Immature natural killer cell (primary cell): Measurements from ENCODE around the gene AGBL1. TPM values are rescaled to one million over a fixed set of nuclear protein-coding genes. Genes with fewer than 3 reads are reported as not detected.

Experiments used
- DNase-seq, 3 donors: peaks; one replicate each; pipeline ENCODE4 v3.0.0; 2022; ENCODE audit warnings: mixed read lengths in 1 of 3
- H3K27ac Mint-ChIP-seq, 6 donors: one replicate each; pipeline ENCODE4 v1.8.0; 2020; ENCODE audit warnings: mixed read lengths in 6 of 6, mild to moderate bottlenecking in 5 of 6, inconsistent platforms in 4 of 6, moderate library complexity in 3 of 6
- H3K27me3 Mint-ChIP-seq, 3 donors: one replicate each; pipeline ENCODE4 v1.8.0; 2020 to 2021; ENCODE audit warnings: low read depth in 3 of 3, mild to moderate bottlenecking in 3 of 3, mixed read lengths in 3 of 3, moderate library complexity in 3 of 3, inconsistent platforms in 1 of 3
- H3K36me3 Mint-ChIP-seq, 3 donors: one replicate each; pipeline ENCODE4 v1.8.0; 2020; ENCODE audit warnings: mixed read lengths in 3 of 3, inconsistent platforms in 2 of 3, mild to moderate bottlenecking in 2 of 3
- H3K4me1 Mint-ChIP-seq, 2 donors: one replicate each; pipeline ENCODE4 v1.8.0; 2020; ENCODE audit warnings: inconsistent platforms in 2 of 2, mild to moderate bottlenecking in 2 of 2, mixed read lengths in 2 of 2, moderate library complexity in 1 of 2
- H3K4me3 Mint-ChIP-seq, 5 donors: one replicate each; pipeline ENCODE4 v1.8.0; 2020; ENCODE audit warnings: mild to moderate bottlenecking in 5 of 5, mixed read lengths in 5 of 5, inconsistent platforms in 3 of 5, moderate library complexity in 3 of 5
- H3K9me3 Mint-ChIP-seq, 6 donors: one replicate each; pipeline ENCODE4 v1.8.0; 2020; ENCODE audit warnings: mild to moderate bottlenecking in 6 of 6, mixed read lengths in 6 of 6, inconsistent platforms in 4 of 6, moderate library complexity in 3 of 6
- polyA plus RNA-seq, 3 donors: library from polyadenylated mRNA; unstranded; fragments of 300-500 nt; fragmentation: Illumina TruSeq; gene quantifications; one replicate each; pipeline ENCODE4 v1.2.3, GENCODE V29; 2021

AGBL1 gene
- polyA plus RNA-seq, 3 donors from 2014 or later, result not detected

DNA sequence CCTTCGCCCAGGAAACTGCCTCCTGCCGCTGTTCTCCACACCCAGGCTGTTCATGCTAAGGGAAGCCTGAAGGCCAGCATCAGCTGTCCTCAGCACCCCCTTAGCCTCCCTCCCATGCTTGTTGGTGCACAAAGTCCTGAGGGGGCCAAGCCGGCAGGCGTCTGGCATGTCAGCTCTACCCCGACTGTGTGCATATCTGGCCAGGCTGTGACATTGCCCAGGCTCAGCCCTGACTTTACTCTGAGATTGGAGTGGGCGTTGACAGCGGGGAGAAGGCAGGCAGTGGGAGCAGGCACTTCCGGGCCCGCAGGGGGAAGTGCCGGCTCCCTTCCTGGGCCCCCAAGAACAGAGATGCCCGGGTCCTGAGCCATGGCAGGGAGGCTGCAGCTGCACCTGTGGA, 492.2 kb downstream of the AGBL1 start:
- Mint-ChIP-seq H3K27me3 (peaks cover 0 to 4% (median 2%) of the 10 kb centered on the region in 3 donors), H3K9me3 (peaks cover 0 to 11% (median 0%) of the 10 kb centered on the region in 6 donors), H3K36me3 (no peaks in the 10 kb centered on the region), H3K27ac (no peak overlapping the region), H3K4me3 (no peak overlapping the region), H3K4me1 (no peaks in the 10 kb centered on the region)
- DNase-seq, result no peak

DNA sequence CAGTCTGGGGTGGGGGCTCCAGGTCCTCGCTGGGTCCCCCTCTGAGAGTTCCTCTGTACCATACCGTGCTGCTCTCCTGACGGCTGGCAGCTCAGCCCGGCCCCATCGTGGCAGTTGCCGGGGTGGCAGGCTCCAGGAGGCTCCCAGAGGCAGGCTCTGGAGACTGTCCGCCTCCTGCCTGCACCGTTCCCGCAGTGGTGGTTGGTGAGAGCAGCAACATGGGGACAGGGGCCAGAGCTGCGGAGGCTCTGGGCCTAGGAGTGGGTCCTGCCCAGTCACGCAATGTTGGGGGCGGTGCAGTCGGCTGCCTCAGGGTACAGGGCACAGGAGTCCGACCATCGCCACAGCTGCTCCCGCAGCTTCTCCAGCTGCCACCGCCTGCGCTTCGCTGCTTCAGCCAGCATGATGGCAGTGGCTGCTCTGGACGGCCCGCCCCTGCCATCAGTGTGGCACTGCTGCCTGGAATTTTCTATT, 492.7 kb downstream of the AGBL1 start:
- H3K36me3 Mint-ChIP-seq, result no peaks in the 10 kb centered on the region

DNA sequence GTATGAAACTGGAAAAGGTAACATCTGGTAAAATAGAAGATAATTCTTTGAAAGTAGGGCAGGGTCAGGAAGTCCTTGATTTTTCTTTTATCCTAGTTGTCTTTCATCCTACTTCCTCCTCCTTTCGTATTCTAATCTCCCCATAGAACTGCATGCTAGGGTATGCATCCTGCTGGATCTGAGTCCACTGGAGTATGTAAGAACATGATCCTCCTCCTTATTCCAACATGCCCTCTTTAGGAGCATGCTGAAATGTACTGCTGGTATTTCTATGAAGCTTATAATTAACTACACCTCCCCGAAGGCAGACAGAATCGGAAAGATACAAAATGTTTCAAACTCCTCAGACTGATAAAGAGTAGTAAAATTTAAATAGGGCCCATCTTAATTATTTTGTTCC, 493.8 kb downstream of the AGBL1 start:
- H3K4me3 Mint-ChIP-seq, result no peak overlapping the region
- no peaks in the 10 kb centered on the region for H3K4me1 Mint-ChIP-seq
- H3K36me3 Mint-ChIP-seq, result no peaks in the 10 kb centered on the region
- DNase-seq, result no peak
- H3K9me3 Mint-ChIP-seq, result peaks cover 0 to 14% (median under 1%) of the 10 kb centered on the region in 6 donors
- H3K27me3 Mint-ChIP-seq, result peaks cover 0 to 4% (median 0%) of the 10 kb centered on the region in 3 donors
- H3K27ac Mint-ChIP-seq, result no peak overlapping the region

More for the DNA sequence above, 492.7 kb downstream of the AGBL1 start:
- Mint-ChIP-seq H3K4me1 (no peaks in the 10 kb centered on the region), H3K4me3 (no peak overlapping the region), H3K27ac (no peak overlapping the region), H3K9me3 (peaks cover 0 to 15% (median 0%) of the 10 kb centered on the region in 6 donors), H3K27me3 (peaks cover 0 to 4% (median 0%) of the 10 kb centered on the region in 3 donors)
- no peak for DNase-seq

DNA sequence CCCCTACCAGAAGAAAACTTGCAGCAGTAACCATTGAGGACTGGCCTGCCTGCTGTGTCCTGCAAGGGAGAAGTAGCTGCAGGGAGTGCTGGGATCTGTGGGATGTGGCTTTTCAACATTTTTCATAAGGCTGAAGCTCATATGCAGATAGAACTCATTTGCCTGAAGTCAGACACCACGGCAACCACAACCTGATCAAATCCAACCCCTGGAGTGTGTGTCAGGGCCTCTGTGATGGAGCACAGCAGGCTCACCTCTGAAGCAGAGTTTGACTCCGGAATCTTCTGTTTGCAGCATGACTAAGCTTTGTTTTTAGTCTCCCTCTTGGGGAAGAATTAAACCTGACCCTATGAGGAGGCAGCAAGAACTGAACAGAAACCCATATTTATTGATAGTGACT, 508.7 kb downstream of the AGBL1 start:
- H3K27ac Mint-ChIP-seq, result no peak overlapping the region
- H3K36me3 Mint-ChIP-seq, result no peaks in the 10 kb centered on the region
- H3K4me1 Mint-ChIP-seq, result no peaks in the 10 kb centered on the region
- H3K4me3 Mint-ChIP-seq, result no peak overlapping the region
- peaks cover 0 to 6% (median 0%) of the 10 kb centered on the region in 6 donors for H3K9me3 Mint-ChIP-seq
- H3K27me3 Mint-ChIP-seq, result peaks cover 0 to 2% (median 0%) of the 10 kb centered on the region in 3 donors
- no peak for DNase-seq

DNA sequence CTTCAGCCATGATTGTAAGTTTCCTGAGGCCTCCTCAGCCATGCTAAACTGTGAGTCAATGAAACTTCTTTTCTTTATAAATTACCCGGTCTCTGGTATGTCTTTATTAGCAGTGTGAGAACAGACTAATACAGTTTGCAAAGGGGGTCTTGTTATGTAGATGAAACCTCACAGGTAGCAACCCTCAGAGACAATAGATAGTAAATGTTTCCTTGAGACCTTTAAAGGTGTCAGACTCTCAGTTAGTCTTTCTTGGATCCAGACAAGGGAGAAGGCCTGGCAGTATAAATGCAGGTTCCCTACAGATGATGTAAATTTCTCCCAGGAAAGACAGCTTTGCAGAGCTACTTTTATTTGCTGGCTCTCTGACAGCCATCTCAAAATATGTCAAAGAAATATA, 510.8 kb downstream of the AGBL1 start:
- Mint-ChIP-seq H3K27me3 (peaks cover 0 to 1% (median 0%) of the 10 kb centered on the region in 3 donors), H3K9me3 (no peaks in the 10 kb centered on the region), H3K4me3 (no peak overlapping the region), H3K36me3 (no peaks in the 10 kb centered on the region), H3K4me1 (no peaks in the 10 kb centered on the region), H3K27ac (no peak overlapping the region)
- no peak for DNase-seq

DNA sequence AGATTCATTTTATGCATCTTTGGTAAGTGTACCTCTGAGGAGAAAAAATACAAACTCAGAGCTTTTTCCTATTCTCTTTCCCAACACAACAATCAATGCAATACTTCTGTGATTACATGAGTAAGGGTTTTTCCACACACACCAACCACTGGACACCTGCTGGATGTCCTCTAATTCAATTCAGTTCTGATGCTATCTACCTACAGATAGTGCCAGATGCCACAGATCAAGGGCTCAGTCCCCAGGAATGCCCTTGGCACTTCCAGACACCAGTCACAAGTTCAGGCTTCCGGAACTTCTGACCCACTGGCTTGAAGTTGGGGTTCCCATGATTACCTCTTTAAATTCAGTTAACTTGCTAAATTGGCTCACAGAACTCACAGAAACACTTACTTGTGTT, 511.5 kb downstream of the AGBL1 start:
- no peak overlapping the region for H3K27ac Mint-ChIP-seq
- no peak overlapping the region for H3K4me3 Mint-ChIP-seq

DNA sequence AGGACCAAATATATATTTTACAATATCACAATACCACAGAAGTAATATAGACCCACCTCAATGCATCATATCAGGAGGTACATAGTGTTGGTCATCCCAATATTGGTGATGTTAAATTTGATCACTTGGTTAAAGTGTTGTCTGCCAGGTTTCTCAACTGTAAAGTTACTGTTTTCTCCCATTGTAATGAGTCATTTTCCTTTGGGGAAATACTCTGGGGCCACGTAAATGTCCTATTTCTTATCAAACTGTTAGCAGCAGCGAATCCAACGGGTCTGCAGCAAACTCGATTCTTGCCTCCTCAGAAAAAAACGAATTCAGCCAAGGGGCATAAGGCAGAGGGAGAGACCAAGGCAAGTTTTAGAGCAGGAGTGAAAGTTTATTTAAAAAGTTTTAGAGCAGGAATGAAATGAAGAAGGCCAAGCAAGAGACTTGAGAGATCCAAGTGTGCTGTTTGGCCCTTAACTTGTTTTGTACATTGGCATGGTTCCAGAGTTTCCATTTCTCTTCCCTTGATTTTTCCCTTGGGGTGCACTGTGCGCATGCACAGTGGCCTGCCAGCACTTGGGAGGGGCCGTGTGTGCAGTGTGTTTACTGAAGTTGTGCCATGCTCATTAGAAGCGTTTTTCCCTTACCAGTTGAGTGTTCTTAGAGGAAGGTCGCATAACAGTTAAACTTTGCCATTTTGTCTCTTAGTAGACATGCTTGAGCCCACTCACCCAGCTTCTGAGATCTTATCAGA, 512.5 kb downstream of the AGBL1 start:
- Mint-ChIP-seq H3K27ac (no peak overlapping the region), H3K4me1 (no peaks in the 10 kb centered on the region), H3K27me3 (peaks cover 0 to 4% (median 3%) of the 10 kb centered on the region in 3 donors), H3K9me3 (no peaks in the 10 kb centered on the region), H3K36me3 (no peaks in the 10 kb centered on the region), H3K4me3 (no peak overlapping the region)
- DNase-seq, result no peak

More for the DNA sequence above, 511.5 kb downstream of the AGBL1 start:
- Mint-ChIP-seq H3K27me3 (peaks cover 0 to 2% (median 0%) of the 10 kb centered on the region in 3 donors), H3K4me1 (no peaks in the 10 kb centered on the region), H3K36me3 (no peaks in the 10 kb centered on the region), H3K9me3 (no peaks in the 10 kb centered on the region)
- DNase-seq, result no peak

DNA sequence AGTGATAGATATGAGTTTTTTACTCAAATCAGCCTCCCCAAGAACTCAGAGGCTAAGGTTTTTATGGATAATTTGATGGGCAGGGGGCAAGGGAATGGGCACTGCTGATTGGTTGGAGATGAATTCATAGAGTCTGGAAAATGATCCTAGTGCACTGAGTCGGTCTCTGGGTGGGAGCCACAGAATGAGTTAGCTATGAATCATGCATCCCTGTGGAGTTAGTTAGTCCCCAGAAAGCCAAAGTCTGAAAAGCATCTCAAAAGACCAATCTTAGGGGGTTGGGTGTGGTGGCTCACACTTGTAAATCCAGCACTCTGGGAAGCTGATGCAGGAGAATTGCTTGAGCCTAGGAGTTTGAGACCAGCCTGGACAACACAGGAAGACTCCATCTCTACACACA, 516.1 kb downstream of the AGBL1 start:
- H3K27ac Mint-ChIP-seq, result no peak overlapping the region
- no peak for DNase-seq
- H3K27me3 Mint-ChIP-seq, result peaks cover 0 to 6% (median 3%) of the 10 kb centered on the region in 3 donors
- H3K36me3 Mint-ChIP-seq, result no peaks in the 10 kb centered on the region
- H3K9me3 Mint-ChIP-seq, result no peaks in the 10 kb centered on the region
- H3K4me1 Mint-ChIP-seq, result no peaks in the 10 kb centered on the region
- H3K4me3 Mint-ChIP-seq, result no peak overlapping the region

DNA sequence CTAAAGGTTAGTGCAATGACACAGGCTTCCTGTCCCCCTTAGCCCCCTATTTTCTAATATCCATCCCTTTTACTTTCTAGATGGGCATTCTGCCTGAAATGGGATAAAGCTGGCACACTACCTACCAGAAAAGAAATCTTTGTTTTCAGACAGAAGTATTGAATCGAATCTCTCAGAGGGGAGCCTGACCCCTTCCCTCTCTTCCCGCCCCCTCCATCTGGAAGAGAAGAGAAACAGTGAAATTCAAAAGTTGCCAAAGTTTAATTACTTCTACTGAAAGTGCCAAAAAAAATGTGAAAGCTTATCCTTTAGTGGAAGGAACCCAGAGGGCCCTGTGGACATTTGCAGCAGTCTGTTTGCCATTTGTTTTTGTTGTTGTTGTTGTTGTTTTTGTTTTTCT, 523.8 kb downstream of the AGBL1 start:
- Mint-ChIP-seq H3K36me3 (no peaks in the 10 kb centered on the region), H3K27me3 (peaks cover 2 to 9% (median 3%) of the 10 kb centered on the region in 3 donors), H3K9me3 (peaks cover 0 to 9% (median 0%) of the 10 kb centered on the region in 6 donors), H3K4me1 (no peaks in the 10 kb centered on the region), H3K27ac (no peak overlapping the region), H3K4me3 (no peak overlapping the region)
- no peak for DNase-seq

DNA sequence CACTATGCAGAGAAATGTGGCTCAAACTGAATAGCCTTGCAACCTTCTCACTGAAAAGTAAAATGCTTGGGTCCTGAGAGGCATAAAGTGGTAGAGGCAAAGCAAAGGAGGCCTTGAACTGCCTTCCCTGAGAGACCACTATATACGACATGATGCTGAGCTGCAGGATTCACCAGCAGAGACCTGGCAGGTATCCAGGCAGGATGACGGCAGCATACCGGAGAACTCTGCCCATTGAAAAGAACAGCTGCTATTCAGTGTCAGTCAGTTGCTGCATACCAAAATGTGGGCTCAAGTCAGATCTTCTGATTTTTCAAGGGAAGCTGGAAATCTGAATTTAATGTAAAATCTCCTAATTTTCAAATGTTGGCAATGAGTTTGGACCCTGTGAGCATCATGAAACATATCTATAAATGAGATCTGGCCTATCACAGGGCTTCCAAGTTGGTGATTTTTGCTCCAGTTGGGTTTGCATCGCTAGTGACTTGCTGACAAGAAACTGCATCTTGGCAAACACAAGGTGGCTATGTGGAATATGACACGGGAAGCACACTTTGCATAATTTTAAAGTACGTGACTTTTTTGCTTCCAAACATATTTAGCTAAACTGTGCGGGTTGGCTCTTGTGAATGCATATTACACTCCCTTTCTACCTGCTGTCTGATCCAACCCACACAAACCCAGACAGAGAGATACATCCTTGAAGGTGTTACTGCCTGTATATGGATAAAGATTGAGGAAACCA, 529.0 kb downstream of the AGBL1 start:
- DNase-seq, result no peak
- Mint-ChIP-seq H3K27ac (no peak overlapping the region), H3K36me3 (no peaks in the 10 kb centered on the region), H3K9me3 (peaks cover 0 to 8% (median under 1%) of the 10 kb centered on the region in 6 donors), H3K4me1 (peaks cover 17 to 21% of the 10 kb centered on the region in 2 donors), H3K27me3 (peaks cover 0 to 9% (median 5%) of the 10 kb centered on the region in 3 donors), H3K4me3 (no peak overlapping the region)

DNA sequence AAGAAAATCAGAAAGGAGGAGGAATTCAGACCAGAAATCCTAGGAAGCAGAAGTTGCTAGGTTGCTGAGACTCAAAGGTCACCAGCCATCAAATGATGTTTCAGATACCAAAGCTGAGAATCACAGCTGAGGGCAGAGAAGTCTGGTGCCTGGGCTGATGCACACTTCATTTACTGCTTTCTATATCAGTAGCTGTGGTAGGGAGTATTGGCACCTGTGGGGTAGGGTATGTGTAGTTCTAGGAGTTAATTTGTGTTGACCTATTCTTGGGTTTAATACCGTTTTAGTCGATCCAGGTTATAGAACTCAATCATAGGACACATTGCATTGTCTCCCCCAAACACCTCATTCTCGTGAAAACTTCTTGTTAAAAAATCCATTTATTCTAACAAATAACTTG, 529.6 kb downstream of the AGBL1 start:
- Mint-ChIP-seq H3K4me1 (peaks cover 17 to 21% of the 10 kb centered on the region in 2 donors), H3K36me3 (no peaks in the 10 kb centered on the region), H3K27me3 (peaks cover 2 to 9% (median 5%) of the 10 kb centered on the region in 3 donors), H3K9me3 (peaks cover 0 to 6% (median 0%) of the 10 kb centered on the region in 6 donors), H3K4me3 (no peak overlapping the region), H3K27ac (no peak overlapping the region)
- no peak for DNase-seq

DNA sequence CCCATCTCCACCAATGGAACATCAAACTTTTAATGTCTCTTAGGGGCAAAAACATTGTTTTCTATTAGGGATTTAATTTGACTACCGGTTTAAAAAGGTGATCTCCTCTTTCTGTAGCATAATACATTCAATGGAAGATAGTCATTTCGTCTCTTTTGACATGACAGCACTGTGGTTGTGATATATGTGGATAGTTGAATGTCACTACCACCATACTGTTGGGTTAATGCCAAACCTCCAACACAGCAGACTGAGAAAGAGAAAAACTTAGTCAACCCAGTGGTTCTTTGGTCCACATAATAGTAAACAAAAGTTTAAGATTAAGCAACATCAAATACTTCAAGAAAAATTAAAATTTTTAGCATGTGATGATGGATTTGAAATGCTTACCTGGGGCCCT, 530.4 kb downstream of the AGBL1 start:
- peaks cover 0 to 3% (median 0%) of the 10 kb centered on the region in 3 donors for H3K36me3 Mint-ChIP-seq
- peaks cover 2 to 9% (median 5%) of the 10 kb centered on the region in 3 donors for H3K27me3 Mint-ChIP-seq
- H3K9me3 Mint-ChIP-seq, result peaks cover 0 to 6% (median 0%) of the 10 kb centered on the region in 6 donors
- no peak for DNase-seq
- no peak overlapping the region for H3K27ac Mint-ChIP-seq
- no peak overlapping the region for H3K4me3 Mint-ChIP-seq
- peaks cover 22 to 28% of the 10 kb centered on the region in 2 donors for H3K4me1 Mint-ChIP-seq

DNA sequence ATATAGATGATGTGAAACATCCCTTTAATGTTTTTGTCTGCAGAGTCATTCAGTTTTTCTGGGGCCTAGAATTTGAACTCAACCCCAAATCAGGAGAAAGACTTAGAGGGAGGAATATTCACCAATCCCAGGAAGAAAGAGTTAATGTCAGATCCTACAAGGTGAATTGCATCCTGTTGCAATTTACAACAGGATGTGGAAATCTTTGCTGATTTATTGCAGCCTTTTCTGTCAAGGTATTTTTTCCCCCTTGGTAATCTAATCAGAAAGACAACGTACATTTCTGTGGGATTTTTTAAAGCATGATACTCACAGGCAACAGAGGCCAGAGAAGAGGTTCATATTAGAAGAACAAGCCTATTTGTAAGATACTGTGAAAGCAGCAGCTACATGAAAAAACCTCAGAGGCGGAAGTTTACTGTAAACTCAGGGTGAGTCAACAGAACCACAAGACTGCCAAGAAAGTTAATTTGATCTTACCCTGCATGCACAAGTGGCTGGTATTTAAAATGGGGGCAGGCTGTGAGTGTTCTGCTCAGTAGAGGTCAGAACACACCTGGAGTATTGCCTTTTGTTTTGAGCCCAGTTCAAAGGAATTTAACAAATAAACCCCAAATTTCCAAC, 531.9 kb downstream of the AGBL1 start:
- peaks cover 2 to 7% (median 3%) of the 10 kb centered on the region in 3 donors for H3K27me3 Mint-ChIP-seq
- H3K9me3 Mint-ChIP-seq, result peaks cover 0 to 2% (median 0%) of the 10 kb centered on the region in 6 donors
- peak overlapping the region in 4 of 5 donors; percentile 30 to 70 (median 54) for H3K4me3 Mint-ChIP-seq
- H3K36me3 Mint-ChIP-seq, result peaks cover 0 to 5% (median 0%) of the 10 kb centered on the region in 3 donors
- H3K27ac Mint-ChIP-seq, result peak overlapping the region in 5 of 6 donors; percentile 15 to 85 (median 68)
- H3K4me1 Mint-ChIP-seq, result peaks cover 33 to 43% of the 10 kb centered on the region in 2 donors
- peak in 2 of 3 donors; percentile 13 to 51 for DNase-seq
